GM23338 (cell line): ENCODE measurements around the gene SIN3B. TPM values are rescaled to one million over a fixed set of nuclear protein-coding genes. Genes with fewer than 3 reads are reported as not detected.

Experiments used
- ATAC-seq: fragments of 200-7000 bp; cut with Tn5 transposase; 3 replicates; pipeline ENCODE4 v1.9.1; 2020
- DNase-seq: peaks from one replicate; pipeline ENCODE4 v3.0.0-alpha.2; 2015; ENCODE audit warnings: low spot score
- H2AFZ ChIP-seq: fragments of 200-600 bp; sonication (generic); 2 replicates; pipeline ENCODE4 v1.8.0; 2016; ENCODE audit warnings: antibody characterized with exemption, mild to moderate bottlenecking, moderate library complexity
- H3F3A ChIP-seq: fragments of 200-600 bp; sonication (generic); replicated peaks from 2 replicates; pipeline ENCODE4 v1.8.0; 2017; ENCODE audit warnings: antibody characterized with exemption, mixed run types, low read depth
- H3K27ac ChIP-seq: fragments of 200-600 bp; sonication (generic); 2 replicates; pipeline ENCODE4 v1.6.1; 2016; ENCODE audit warnings: low read depth
- H3K27me3 ChIP-seq: fragments of 200-600 bp; sonication (generic); 2 replicates; pipeline ENCODE4 v1.8.0; 2016; ENCODE audit warnings: mild to moderate bottlenecking, mixed run types, moderate library complexity; ENCODE audit not compliant: insufficient read depth
- H3K36me3 ChIP-seq: fragments of 200-600 bp; sonication (generic); 2 replicates; pipeline ENCODE4 v1.8.0; 2016; ENCODE audit warnings: mild to moderate bottlenecking; ENCODE audit not compliant: insufficient read depth
- H3K4me1 ChIP-seq: fragments of 200-600 bp; sonication (generic); 2 replicates; pipeline ENCODE4 v1.8.0; 2016; ENCODE audit warnings: mild to moderate bottlenecking, moderate library complexity; ENCODE audit not compliant: insufficient read depth
- H3K4me2 ChIP-seq: fragments of 200-600 bp; sonication (generic); 2 replicates; pipeline ENCODE4 v1.7.1; 2017; ENCODE audit warnings: mixed run types
- H3K4me3 ChIP-seq: fragments of 200-600 bp; sonication (generic); 2 replicates; pipeline ENCODE4 v1.6.1; 2016; ENCODE audit warnings: mixed run types
- H3K79me2 ChIP-seq: fragments of 200-600 bp; sonication (generic); replicated peaks from 2 replicates; pipeline ENCODE4 v1.8.0; 2017; ENCODE audit warnings: mild to moderate bottlenecking; ENCODE audit not compliant: insufficient read depth
- H3K9me2 ChIP-seq: fragments of 200-600 bp; sonication (generic); 2 replicates; pipeline ENCODE4 v1.8.0; 2017; ENCODE audit not compliant: insufficient read depth
- H4K20me1 ChIP-seq: fragments of 200-600 bp; sonication (generic); replicated peaks from 2 replicates; pipeline ENCODE4 v1.8.0; 2017; ENCODE audit warnings: mild to moderate bottlenecking; ENCODE audit not compliant: insufficient read depth
- H3K27ac Mint-ChIP-seq: 2 replicates; pipeline ENCODE4 v1.8.0; 2020; ENCODE audit warnings: inconsistent platforms, mild to moderate bottlenecking, moderate library complexity, mixed read lengths
- H3K27me3 Mint-ChIP-seq: 3 replicates; pipeline ENCODE4 v1.8.0; 2022; ENCODE audit warnings: low read depth, mild to moderate bottlenecking, moderate library complexity, mixed read lengths, inconsistent platforms; ENCODE audit not compliant: insufficient read depth, poor library complexity
- H3K36me3 Mint-ChIP-seq: 3 replicates; pipeline ENCODE4 v1.8.0; 2021; ENCODE audit warnings: low read depth, mild to moderate bottlenecking, inconsistent platforms, moderate library complexity, mixed read lengths
- H3K4me1 Mint-ChIP-seq: 3 replicates; pipeline ENCODE4 v1.8.0; 2020; ENCODE audit warnings: mild to moderate bottlenecking, inconsistent platforms, mixed read lengths
- H3K4me3 Mint-ChIP-seq: 3 replicates; pipeline ENCODE4 v1.8.0; 2021; ENCODE audit warnings: moderate library complexity, mild to moderate bottlenecking, inconsistent platforms, mixed read lengths
- H3K9me3 Mint-ChIP-seq: 3 replicates; pipeline ENCODE4 v1.8.0; 2020; ENCODE audit warnings: moderate library complexity, mild to moderate bottlenecking, inconsistent platforms, mixed read lengths
- CREB1 ChIP-seq: fragments of 250-450 bp; sonication (Bioruptor Pico); IDR thresholded peaks from 2 replicates; pipeline ENCODE4 v1.5.0; 2020; ENCODE audit warnings: low read depth, mild to moderate bottlenecking, moderate library complexity
- EZH2 ChIP-seq: fragments of 200-600 bp; sonication (generic); IDR thresholded peaks from one replicate; pipeline ENCODE4 v1.8.0; 2017; ENCODE audit warnings: antibody characterized with exemption, mild to moderate bottlenecking, low read depth; ENCODE audit not compliant: unreplicated experiment
- EZH2phosphoT487 ChIP-seq: fragments of 200-600 bp; sonication (generic); IDR thresholded peaks from one replicate; pipeline ENCODE4 v1.8.1; 2018; ENCODE audit warnings: antibody characterized with exemption; ENCODE audit not compliant: unreplicated experiment
- JUNB ChIP-seq: IDR thresholded peaks from one replicate; pipeline ENCODE4 v1.6.1; 2016; ENCODE audit warnings: antibody characterized with exemption; ENCODE audit not compliant: unreplicated experiment
- NANOG ChIP-seq: IDR thresholded peaks from 2 replicates; pipeline ENCODE4 v1.6.1; 2016; ENCODE audit warnings: antibody characterized with exemption, borderline replicate concordance
- POLR2AphosphoS5 ChIP-seq: IDR thresholded peaks from 2 replicates; pipeline ENCODE4 v1.6.1; 2016; ENCODE audit warnings: antibody characterized with exemption, low read depth
- STAT1 ChIP-seq: IDR thresholded peaks from one replicate; pipeline ENCODE4 v1.6.1; 2016; ENCODE audit warnings: antibody characterized with exemption; ENCODE audit not compliant: unreplicated experiment
- ZNF114 ChIP-seq: fragments of 250-450 bp; sonication (Bioruptor Pico); IDR thresholded peaks from 2 replicates; pipeline ENCODE4 v1.5.0; 2020; ENCODE audit warnings: mild to moderate bottlenecking, moderate library complexity
- ZNF331 ChIP-seq: fragments of 250-450 bp; sonication (Bioruptor Pico); IDR thresholded peaks from 2 replicates; pipeline ENCODE4 v1.5.0; 2020; ENCODE audit warnings: low read depth, mild to moderate bottlenecking, moderate library complexity
- polyA plus RNA-seq: library from polyadenylated mRNA; unstranded; fragments of >200 nt; fragmentation: Nextera tagmentation; extraction: Ambion mirVana; gene quantifications from 2 replicates; pipeline ENCODE4 v1.2.1, GENCODE V29; 2016
- total RNA-seq: library from RNA; depleted of rRNA; stranded (reverse); fragments of >200 nt; shearing (Covaris generic); gene quantifications from 2 replicates; pipeline ENCODE4 v1.2.3, GENCODE V29; 2014
- TF ChIP-seq, protein P1 (sequence below): IDR thresholded peaks from one replicate; pipeline ENCODE4 v1.6.1; 2018; ENCODE audit warnings: antibody characterized with exemption; ENCODE audit not compliant: unreplicated experiment
- TF ChIP-seq, protein P2 (sequence below): IDR thresholded peaks from 2 replicates; pipeline ENCODE4 v1.6.1; 2016; ENCODE audit warnings: antibody characterized with exemption
- TF ChIP-seq, protein P3 (sequence below): fragments of 250-450 bp; sonication (Bioruptor Pico); IDR thresholded peaks from 2 replicates; pipeline ENCODE4 v1.5.0; 2020; ENCODE audit warnings: mild to moderate bottlenecking, moderate library complexity
- TF ChIP-seq, protein P4 (sequence below), 2 experiments: fragments of 200-600 bp in 1 of 2; sonication (generic) in 1 of 2; conservative IDR thresholded peaks; 2 replicates each; pipeline versions ENCODE4 v1.5.1 to v1.6.1; 2016 to 2017; ENCODE audit warnings: antibody characterized with exemption in 2 of 2, low read depth in 2 of 2, mild to moderate bottlenecking in 2 of 2, moderate library complexity in 1 of 2

Gene SIN3B
- total and polyA plus RNA-seq, 2 experiments from 2014 or later, result 37.6 to 68.6 TPM

DNA sequence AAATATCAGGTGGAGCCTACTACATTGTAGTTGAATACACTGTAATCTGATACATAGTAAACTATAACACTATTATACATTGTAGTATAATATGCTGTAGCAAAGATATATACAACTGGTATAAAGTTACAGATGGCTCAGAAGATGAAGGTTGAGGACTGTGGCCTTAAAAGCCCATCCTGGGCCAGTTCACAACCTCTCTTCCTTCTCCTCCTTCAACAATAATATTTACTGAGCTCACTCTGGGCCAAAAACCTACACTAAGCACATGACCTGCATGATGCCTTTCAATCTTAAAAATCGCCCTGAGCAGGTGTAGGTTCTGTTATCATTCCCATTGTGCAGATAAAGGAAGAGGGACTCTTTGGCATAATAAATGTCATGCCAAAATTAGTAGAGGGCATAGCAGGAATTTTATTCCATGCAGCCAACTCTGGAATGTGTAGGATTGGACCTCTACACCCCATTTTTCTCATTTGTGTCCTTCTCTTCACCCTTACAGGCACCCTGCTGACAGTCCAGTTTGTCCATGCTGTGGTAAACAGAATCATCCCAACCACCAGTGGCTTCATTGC is 14.6 kb upstream of the SIN3B start:
- peaks cover 2% of the 10 kb centered on the region for H3K27me3 Mint-ChIP-seq

More for the DNA sequence above, 14.6 kb upstream of the SIN3B start:
- Histone ChIP-seq H4K20me1 (no peaks in the 10 kb centered on the region), H3K4me3 (no peak overlapping the region), H3K27me3 (no peaks in the 10 kb centered on the region), H3K9me2 (no peaks in the 10 kb centered on the region), H3K79me2 (no peaks in the 10 kb centered on the region), H3K4me2 (no peak overlapping the region), H3K4me1 (no peaks in the 10 kb centered on the region), H2AFZ (no peak overlapping the region), H3K27ac (no peak overlapping the region), H3K36me3 (0 out of 2 replicates have a peak, but pooled peaks cover 3% of the 10 kb centered on the region), H3F3A (no peaks in the 10 kb centered on the region)
- H3K9me3 Mint-ChIP-seq, result peaks cover 23% of the 10 kb centered on the region; the same call in 2 of the 3 replicates
- H3K4me3 Mint-ChIP-seq, result no peak overlapping the region
- H3K4me1 Mint-ChIP-seq, result no peaks in the 10 kb centered on the region
- H3K27ac Mint-ChIP-seq, result no peak overlapping the region
- DNase-seq (peak; percentile 19), ATAC-seq (no peak)
- H3K36me3 Mint-ChIP-seq, result no peaks in the 10 kb centered on the region
- TF ChIP-seq, protein P1, sequence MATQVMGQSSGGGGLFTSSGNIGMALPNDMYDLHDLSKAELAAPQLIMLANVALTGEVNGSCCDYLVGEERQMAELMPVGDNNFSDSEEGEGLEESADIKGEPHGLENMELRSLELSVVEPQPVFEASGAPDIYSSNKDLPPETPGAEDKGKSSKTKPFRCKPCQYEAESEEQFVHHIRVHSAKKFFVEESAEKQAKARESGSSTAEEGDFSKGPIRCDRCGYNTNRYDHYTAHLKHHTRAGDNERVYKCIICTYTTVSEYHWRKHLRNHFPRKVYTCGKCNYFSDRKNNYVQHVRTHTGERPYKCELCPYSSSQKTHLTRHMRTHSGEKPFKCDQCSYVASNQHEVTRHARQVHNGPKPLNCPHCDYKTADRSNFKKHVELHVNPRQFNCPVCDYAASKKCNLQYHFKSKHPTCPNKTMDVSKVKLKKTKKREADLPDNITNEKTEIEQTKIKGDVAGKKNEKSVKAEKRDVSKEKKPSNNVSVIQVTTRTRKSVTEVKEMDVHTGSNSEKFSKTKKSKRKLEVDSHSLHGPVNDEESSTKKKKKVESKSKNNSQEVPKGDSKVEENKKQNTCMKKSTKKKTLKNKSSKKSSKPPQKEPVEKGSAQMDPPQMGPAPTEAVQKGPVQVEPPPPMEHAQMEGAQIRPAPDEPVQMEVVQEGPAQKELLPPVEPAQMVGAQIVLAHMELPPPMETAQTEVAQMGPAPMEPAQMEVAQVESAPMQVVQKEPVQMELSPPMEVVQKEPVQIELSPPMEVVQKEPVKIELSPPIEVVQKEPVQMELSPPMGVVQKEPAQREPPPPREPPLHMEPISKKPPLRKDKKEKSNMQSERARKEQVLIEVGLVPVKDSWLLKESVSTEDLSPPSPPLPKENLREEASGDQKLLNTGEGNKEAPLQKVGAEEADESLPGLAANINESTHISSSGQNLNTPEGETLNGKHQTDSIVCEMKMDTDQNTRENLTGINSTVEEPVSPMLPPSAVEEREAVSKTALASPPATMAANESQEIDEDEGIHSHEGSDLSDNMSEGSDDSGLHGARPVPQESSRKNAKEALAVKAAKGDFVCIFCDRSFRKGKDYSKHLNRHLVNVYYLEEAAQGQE, result no peak
- TF ChIP-seq JUNB (no peak), EZH2phosphoT487 (no peak), ZNF331 (no peak), NANOG (no peak), EZH2 (no peak), ZNF114 (CRISPR knock-in tag) (no peak), STAT1 (no peak), POLR2AphosphoS5 (no peak), CREB1 (CRISPR knock-in tag) (no peak)
- TF ChIP-seq, protein P2, sequence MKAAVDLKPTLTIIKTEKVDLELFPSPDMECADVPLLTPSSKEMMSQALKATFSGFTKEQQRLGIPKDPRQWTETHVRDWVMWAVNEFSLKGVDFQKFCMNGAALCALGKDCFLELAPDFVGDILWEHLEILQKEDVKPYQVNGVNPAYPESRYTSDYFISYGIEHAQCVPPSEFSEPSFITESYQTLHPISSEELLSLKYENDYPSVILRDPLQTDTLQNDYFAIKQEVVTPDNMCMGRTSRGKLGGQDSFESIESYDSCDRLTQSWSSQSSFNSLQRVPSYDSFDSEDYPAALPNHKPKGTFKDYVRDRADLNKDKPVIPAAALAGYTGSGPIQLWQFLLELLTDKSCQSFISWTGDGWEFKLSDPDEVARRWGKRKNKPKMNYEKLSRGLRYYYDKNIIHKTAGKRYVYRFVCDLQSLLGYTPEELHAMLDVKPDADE, result no peak
- TF ChIP-seq, protein P3, sequence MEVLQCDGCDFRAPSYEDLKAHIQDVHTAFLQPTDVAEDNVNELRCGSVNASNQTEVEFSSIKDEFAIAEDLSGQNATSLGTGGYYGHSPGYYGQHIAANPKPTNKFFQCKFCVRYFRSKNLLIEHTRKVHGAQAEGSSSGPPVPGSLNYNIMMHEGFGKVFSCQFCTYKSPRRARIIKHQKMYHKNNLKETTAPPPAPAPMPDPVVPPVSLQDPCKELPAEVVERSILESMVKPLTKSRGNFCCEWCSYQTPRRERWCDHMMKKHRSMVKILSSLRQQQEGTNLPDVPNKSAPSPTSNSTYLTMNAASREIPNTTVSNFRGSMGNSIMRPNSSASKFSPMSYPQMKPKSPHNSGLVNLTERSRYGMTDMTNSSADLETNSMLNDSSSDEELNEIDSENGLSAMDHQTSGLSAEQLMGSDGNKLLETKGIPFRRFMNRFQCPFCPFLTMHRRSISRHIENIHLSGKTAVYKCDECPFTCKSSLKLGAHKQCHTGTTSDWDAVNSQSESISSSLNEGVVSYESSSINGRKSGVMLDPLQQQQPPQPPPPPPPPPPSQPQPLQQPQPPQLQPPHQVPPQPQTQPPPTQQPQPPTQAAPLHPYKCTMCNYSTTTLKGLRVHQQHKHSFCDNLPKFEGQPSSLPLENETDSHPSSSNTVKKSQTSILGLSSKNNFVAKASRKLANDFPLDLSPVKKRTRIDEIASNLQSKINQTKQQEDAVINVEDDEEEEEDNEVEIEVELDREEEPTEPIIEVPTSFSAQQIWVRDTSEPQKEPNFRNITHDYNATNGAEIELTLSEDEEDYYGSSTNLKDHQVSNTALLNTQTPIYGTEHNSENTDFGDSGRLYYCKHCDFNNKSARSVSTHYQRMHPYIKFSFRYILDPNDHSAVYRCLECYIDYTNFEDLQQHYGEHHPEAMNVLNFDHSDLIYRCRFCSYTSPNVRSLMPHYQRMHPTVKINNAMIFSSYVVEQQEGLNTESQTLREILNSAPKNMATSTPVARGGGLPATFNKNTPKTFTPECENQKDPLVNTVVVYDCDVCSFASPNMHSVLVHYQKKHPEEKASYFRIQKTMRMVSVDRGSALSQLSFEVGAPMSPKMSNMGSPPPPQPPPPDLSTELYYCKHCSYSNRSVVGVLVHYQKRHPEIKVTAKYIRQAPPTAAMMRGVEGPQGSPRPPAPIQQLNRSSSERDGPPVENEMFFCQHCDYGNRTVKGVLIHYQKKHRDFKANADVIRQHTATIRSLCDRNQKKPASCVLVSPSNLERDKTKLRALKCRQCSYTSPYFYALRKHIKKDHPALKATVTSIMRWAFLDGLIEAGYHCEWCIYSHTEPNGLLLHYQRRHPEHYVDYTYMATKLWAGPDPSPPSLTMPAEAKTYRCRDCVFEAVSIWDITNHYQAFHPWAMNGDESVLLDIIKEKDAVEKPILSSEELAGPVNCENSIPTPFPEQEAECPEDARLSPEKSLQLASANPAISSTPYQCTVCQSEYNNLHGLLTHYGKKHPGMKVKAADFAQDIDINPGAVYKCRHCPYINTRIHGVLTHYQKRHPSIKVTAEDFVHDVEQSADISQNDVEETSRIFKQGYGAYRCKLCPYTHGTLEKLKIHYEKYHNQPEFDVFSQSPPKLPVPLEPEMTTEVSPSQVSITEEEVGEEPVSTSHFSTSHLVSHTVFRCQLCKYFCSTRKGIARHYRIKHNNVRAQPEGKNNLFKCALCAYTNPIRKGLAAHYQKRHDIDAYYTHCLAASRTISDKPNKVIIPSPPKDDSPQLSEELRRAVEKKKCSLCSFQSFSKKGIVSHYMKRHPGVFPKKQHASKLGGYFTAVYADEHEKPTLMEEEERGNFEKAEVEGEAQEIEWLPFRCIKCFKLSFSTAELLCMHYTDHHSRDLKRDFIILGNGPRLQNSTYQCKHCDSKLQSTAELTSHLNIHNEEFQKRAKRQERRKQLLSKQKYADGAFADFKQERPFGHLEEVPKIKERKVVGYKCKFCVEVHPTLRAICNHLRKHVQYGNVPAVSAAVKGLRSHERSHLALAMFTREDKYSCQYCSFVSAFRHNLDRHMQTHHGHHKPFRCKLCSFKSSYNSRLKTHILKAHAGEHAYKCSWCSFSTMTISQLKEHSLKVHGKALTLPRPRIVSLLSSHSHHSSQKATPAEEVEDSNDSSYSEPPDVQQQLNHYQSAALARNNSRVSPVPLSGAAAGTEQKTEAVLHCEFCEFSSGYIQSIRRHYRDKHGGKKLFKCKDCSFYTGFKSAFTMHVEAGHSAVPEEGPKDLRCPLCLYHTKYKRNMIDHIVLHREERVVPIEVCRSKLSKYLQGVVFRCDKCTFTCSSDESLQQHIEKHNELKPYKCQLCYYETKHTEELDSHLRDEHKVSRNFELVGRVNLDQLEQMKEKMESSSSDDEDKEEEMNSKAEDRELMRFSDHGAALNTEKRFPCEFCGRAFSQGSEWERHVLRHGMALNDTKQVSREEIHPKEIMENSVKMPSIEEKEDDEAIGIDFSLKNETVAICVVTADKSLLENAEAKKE (CRISPR knock-in tag), result no peak
- TF ChIP-seq, protein P4, sequence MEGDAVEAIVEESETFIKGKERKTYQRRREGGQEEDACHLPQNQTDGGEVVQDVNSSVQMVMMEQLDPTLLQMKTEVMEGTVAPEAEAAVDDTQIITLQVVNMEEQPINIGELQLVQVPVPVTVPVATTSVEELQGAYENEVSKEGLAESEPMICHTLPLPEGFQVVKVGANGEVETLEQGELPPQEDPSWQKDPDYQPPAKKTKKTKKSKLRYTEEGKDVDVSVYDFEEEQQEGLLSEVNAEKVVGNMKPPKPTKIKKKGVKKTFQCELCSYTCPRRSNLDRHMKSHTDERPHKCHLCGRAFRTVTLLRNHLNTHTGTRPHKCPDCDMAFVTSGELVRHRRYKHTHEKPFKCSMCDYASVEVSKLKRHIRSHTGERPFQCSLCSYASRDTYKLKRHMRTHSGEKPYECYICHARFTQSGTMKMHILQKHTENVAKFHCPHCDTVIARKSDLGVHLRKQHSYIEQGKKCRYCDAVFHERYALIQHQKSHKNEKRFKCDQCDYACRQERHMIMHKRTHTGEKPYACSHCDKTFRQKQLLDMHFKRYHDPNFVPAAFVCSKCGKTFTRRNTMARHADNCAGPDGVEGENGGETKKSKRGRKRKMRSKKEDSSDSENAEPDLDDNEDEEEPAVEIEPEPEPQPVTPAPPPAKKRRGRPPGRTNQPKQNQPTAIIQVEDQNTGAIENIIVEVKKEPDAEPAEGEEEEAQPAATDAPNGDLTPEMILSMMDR (conservative IDR thresholded peaks at IDR 0.05; ENCODE audit: low read depth in 2 of 2), result no peak
